ENCODE results near the gene ADAMTS7.
"Not testable (repeated sequence)": the region's sequence is repeated elsewhere in the genome, so short reads cannot be mapped to it uniquely, and the experiment has no call there.

ADAMTS7 gene

DNA sequence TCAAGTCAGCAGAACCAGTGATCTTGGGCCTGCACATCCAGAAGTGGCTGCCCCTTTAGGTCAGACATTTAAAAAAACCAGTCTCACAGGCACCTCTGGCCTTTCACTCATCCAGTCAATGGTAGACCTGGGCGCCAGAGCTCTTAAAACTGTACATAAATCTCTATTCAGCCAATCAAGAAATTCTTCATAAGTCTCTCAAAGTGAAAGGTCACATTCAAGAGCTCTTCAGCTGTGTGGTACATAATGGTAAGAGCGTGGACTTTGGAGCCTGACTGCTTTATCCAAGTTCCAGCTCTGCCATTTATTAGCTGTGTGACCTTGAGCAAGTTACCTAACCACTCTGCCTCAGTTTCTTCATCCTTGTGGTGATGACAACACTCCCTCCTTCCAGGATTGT lies 39.1 kb upstream of the ADAMTS7 start:
- TF ChIP-seq, protein P1, sequence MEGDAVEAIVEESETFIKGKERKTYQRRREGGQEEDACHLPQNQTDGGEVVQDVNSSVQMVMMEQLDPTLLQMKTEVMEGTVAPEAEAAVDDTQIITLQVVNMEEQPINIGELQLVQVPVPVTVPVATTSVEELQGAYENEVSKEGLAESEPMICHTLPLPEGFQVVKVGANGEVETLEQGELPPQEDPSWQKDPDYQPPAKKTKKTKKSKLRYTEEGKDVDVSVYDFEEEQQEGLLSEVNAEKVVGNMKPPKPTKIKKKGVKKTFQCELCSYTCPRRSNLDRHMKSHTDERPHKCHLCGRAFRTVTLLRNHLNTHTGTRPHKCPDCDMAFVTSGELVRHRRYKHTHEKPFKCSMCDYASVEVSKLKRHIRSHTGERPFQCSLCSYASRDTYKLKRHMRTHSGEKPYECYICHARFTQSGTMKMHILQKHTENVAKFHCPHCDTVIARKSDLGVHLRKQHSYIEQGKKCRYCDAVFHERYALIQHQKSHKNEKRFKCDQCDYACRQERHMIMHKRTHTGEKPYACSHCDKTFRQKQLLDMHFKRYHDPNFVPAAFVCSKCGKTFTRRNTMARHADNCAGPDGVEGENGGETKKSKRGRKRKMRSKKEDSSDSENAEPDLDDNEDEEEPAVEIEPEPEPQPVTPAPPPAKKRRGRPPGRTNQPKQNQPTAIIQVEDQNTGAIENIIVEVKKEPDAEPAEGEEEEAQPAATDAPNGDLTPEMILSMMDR (IDR thresholded peaks at IDR 0.05) = no peak
- no peak for TF ChIP-seq ZFX (IDR thresholded peaks at IDR 0.05; ENCODE audit: borderline replicate concordance)
- no peak overlapping the region for H3K27ac ChIP-seq

DNA sequence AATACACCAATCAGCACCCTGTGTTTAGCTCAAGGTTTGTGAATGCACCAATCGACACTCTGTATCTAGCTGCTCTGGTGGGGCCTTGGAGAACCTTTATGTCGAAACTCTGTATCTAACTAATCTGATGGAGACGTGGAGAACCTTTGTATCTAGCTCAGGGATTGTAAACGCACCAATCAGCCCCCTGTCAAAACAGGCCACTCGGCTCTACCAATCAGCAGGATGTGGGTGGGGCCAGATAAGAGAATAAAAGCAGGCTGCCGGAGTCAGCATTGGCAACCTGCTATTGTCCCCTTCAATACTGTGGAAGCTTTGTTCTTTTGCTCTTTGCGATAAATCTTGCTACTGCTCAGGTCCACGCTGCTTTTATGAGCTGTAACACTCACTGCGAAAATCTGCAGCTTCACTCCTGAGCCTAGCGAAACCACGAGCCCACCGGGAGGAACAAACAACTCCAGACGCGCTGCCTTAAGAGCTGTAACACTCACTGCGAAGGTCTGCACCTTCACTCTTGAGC lies 36.2 kb upstream of the ADAMTS7 start:
- not testable (repeated sequence) for H3K27ac ChIP-seq

- not testable (repeated sequence) for H3K27ac ChIP-seq
These were observed 35.6 kb upstream of the ADAMTS7 start for GRCh38 chr15:78846906-78847305.

GRCh38 chr15:78842519-78842918 lies 31.3 kb upstream of the ADAMTS7 start:
- no peak overlapping the region for H3K27ac ChIP-seq
- TF ChIP-seq ZFX (IDR thresholded peaks at IDR 0.05; ENCODE audit: borderline replicate concordance) = no peak
- TF ChIP-seq, protein P1 (IDR thresholded peaks at IDR 0.05) = no peak

- TF ChIP-seq ZFX (IDR thresholded peaks at IDR 0.05; ENCODE audit: borderline replicate concordance) = no peak
- TF ChIP-seq, protein P1 (IDR thresholded peaks at IDR 0.05) = no peak
- no peak overlapping the region for H3K27ac ChIP-seq
These were observed 30.6 kb upstream of the ADAMTS7 start for GRCh38 chr15:78841891-78842290.

DNA sequence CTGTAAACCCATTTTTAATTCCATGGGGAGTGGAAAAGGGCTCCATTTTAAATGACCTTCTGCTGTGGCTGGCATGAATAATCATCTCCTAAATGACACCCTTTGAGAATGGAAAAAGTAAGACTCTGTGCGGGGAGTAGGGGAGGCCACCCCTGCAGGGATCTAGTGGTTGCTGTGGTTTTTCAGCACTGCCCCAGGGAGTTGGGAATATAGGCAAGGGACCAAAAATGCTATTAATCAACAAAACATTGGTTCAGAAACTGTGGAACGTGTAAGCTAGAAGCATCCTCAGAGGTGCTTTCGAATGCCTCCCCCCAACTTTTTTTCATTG lies 30.1 kb upstream of the ADAMTS7 start:
- no peak overlapping the region for H3K27ac ChIP-seq

GRCh38 chr15:78840661-78841375 lies 29.6 kb upstream of the ADAMTS7 start:
- TF ChIP-seq, protein P1 (IDR thresholded peaks at IDR 0.05) = no peak
- no peak for TF ChIP-seq ZFX (IDR thresholded peaks at IDR 0.05; ENCODE audit: borderline replicate concordance)
- H3K27ac ChIP-seq = no peak overlapping the region

More for the DNA sequence above, 30.1 kb upstream of the ADAMTS7 start:
- no peak for TF ChIP-seq ZFX (IDR thresholded peaks at IDR 0.05; ENCODE audit: borderline replicate concordance)
- TF ChIP-seq, protein P1 (IDR thresholded peaks at IDR 0.05) = no peak

GRCh38 chr15:78839151-78839550 lies 27.9 kb upstream of the ADAMTS7 start:
- not testable (repeated sequence) for H3K27ac ChIP-seq

DNA sequence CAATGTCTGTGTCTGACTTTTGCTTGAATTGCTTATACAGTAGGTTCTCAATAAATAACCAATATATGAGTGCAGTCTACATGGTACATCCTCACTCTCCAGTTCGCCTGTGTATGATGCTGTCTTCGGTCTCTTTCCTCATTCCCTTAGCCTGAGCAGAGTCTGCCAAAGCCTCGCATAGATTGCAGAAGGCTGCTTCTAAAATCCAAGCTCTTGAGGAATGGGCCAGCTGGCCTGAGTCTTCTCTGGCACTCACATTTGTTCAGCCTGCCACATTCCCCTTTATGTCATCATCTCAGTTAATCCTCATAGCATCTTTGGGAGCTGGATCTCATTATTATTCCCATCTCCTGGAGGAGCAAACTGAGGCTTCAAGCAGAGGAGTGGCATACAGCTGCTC lies 27.2 kb upstream of the ADAMTS7 start:
- no peak overlapping the region for H3K27ac ChIP-seq
- TF ChIP-seq, protein P1 (IDR thresholded peaks at IDR 0.05) = no peak
- no peak for TF ChIP-seq ZFX (IDR thresholded peaks at IDR 0.05; ENCODE audit: borderline replicate concordance)

Measured in 22Rv1 (cell line).